NCI-H69 (cell line): Measurements from ENCODE around the gene OTX2.
A peak's percentile ranks its signal among the peaks of the same experiment; 100 is the strongest.

Source experiments
- DNase-seq: peaks from one replicate; lab custom pipeline; 2025; lab: John Stamatoyannopoulos, UW

OTX2 gene

GRCh38 chr14:56812364-56813141 lies 2.3 kb upstream of the OTX2 start:
- no peak for DNase-seq

- DNase-seq = no peak
Observed at GRCh38 chr14:56811593-56812363, 1.5 kb upstream of the OTX2 start.

GRCh38 chr14:56810836-56811592 lies 735 bp upstream of the OTX2 start:
- no peak for DNase-seq

- DNase-seq = no peak
Observed at GRCh38 chr14:56809270-56810146, 771 bp downstream of the OTX2 start.

- no peak for DNase-seq
Observed at GRCh38 chr14:56808383-56809269, 1.7 kb downstream of the OTX2 start.

GRCh38 chr14:56808110-56808382 lies 2.2 kb downstream of the OTX2 start:
- no peak for DNase-seq

GRCh38 chr14:56807386-56808109 lies 2.7 kb downstream of the OTX2 start:
- DNase-seq = no peak

GRCh38 chr14:56806760-56807159 lies 3.5 kb downstream of the OTX2 start:
- no peak for DNase-seq

- DNase-seq = peak; percentile 55
Observed at GRCh38 chr14:56805992-56806727, 4.1 kb downstream of the OTX2 start.

GRCh38 chr14:56805201-56805991 lies 4.9 kb downstream of the OTX2 start:
- DNase-seq = peak; percentile 59

- DNase-seq = no peak
Observed at GRCh38 chr14:56803816-56804535, 6.3 kb downstream of the OTX2 start.

- DNase-seq = no peak
Observed at GRCh38 chr14:56801920-56802319, 8.4 kb downstream of the OTX2 start.

- DNase-seq = no peak
Observed at GRCh38 chr14:56799343-56799645, 11.0 kb downstream of the OTX2 start.

GRCh38 chr14:56798447-56799342 lies 11.6 kb downstream of the OTX2 start:
- no peak for DNase-seq

GRCh38 chr14:56797569-56798446 lies 12.5 kb downstream of the OTX2 start:
- DNase-seq = no peak

GRCh38 chr14:56797003-56797568 lies 13.2 kb downstream of the OTX2 start:
- no peak for DNase-seq
